IMR-90 (cell line): ENCODE data around the gene CDCP2. TPM values are rescaled to one million over a fixed set of nuclear protein-coding genes. Genes with fewer than 3 reads are reported as not detected.

Experiments
- ATAC-seq: fragments of 200-7000 bp; cut with Tn5 transposase; 2 replicates; pipeline ENCODE4 v1.9.1; 2020; ENCODE audit warnings: low read depth, mild to moderate bottlenecking, moderate library complexity
- BruUV-seq: library from RNA; stranded (reverse); fragments of 400-500 nt; replicated peaks from 2 replicates; lab custom pipeline; 2021; lab: Mats Ljungman, UMichigan
- CTCF ChIA-PET: fragments of 300-600 bp; formaldehyde crosslinking; extraction: SDS; loops from one replicate; lab custom pipeline; 2021; ENCODE audit warnings: antibody characterized with exemption; lab: Yijun Ruan, JAX
- POLR2A ChIA-PET: fragments of 300-600 bp; sonication (Branson Sonifier 250); formaldehyde crosslinking; loops from one replicate; lab custom pipeline; 2022; ENCODE audit warnings: antibody characterized with exemption; ENCODE audit not compliant: unreplicated experiment; lab: Charles Lee
- DNase-seq: peaks from one replicate; pipeline ENCODE4 v3.0.0; 2013
- H2AFZ ChIP-seq: replicated peaks from 2 replicates; pipeline ENCODE3; 2013; ENCODE audit warnings: low read length, mild to moderate bottlenecking; ENCODE audit not compliant: poor library complexity
- H2AK5ac ChIP-seq: 2 replicates; pipeline ENCODE4 v1.6.1; 2013; ENCODE audit warnings: low read depth, low read length, inconsistent platforms
- H2AK9ac ChIP-seq: replicated peaks from 2 replicates; pipeline ENCODE3; 2013; ENCODE audit warnings: mild to moderate bottlenecking, low read depth, low read length, moderate library complexity; ENCODE audit not compliant: poor library complexity
- H2BK120ac ChIP-seq: 2 replicates; pipeline ENCODE4 v1.6.1; 2013; ENCODE audit warnings: low read depth, low read length, inconsistent platforms
- H2BK15ac ChIP-seq: 3 replicates; pipeline ENCODE4 v1.6.1; 2013; ENCODE audit warnings: low read depth, low read length, inconsistent platforms
- H2BK20ac ChIP-seq: 2 replicates; pipeline ENCODE4 v1.6.1; 2013; ENCODE audit warnings: low read depth, mild to moderate bottlenecking, inconsistent platforms, low read length, moderate library complexity
- H2BK5ac ChIP-seq: 2 replicates; pipeline ENCODE4 v1.6.1; 2013; ENCODE audit warnings: mild to moderate bottlenecking, low read depth, low read length, inconsistent platforms; ENCODE audit not compliant: poor library complexity, severe bottlenecking
- H3K14ac ChIP-seq: replicated peaks from 2 replicates; pipeline ENCODE4 v1.6.1; 2013; ENCODE audit warnings: low read depth, low read length, inconsistent platforms
- H3K18ac ChIP-seq: 2 replicates; pipeline ENCODE4 v1.6.1; 2013; ENCODE audit warnings: low read depth, low read length, control low read depth
- H3K23ac ChIP-seq: 2 replicates; pipeline ENCODE4 v1.6.1; 2013; ENCODE audit warnings: low read depth, low read length, inconsistent platforms
- H3K27ac ChIP-seq: 2 replicates; pipeline ENCODE4 v1.5.1; 2013; ENCODE audit warnings: mild to moderate bottlenecking, control low read depth, low read length; ENCODE audit not compliant: insufficient read depth
- H3K27me3 ChIP-seq: 2 replicates; pipeline ENCODE4 v1.6.1; 2013; ENCODE audit warnings: low read length; ENCODE audit not compliant: control insufficient read depth, insufficient read depth
- H3K36me3 ChIP-seq: 2 replicates; pipeline ENCODE4 v1.6.1; 2013; ENCODE audit warnings: low read length, mixed read lengths; ENCODE audit not compliant: control insufficient read depth, insufficient read depth
- H3K4ac ChIP-seq: 2 replicates; pipeline ENCODE4 v1.6.1; 2013; ENCODE audit warnings: low read depth, low read length, inconsistent platforms
- H3K4me1 ChIP-seq: 2 replicates; pipeline ENCODE4 v1.6.1; 2013; ENCODE audit warnings: low read length, mixed read lengths; ENCODE audit not compliant: control insufficient read depth, insufficient read depth
- H3K4me2 ChIP-seq: 2 replicates; pipeline ENCODE4 v1.6.1; 2013; ENCODE audit warnings: low read depth, mild to moderate bottlenecking, control low read depth, low read length, moderate library complexity
- H3K4me3 ChIP-seq: 2 replicates; pipeline ENCODE4 v1.5.1; 2013; ENCODE audit warnings: low read depth, mild to moderate bottlenecking, control low read depth, low read length, moderate library complexity; ENCODE audit not compliant: insufficient read depth
- H3K56ac ChIP-seq: 2 replicates; pipeline ENCODE4 v1.6.1; 2013; ENCODE audit warnings: low read length, inconsistent platforms; ENCODE audit not compliant: insufficient read depth; ENCODE audit errors: extremely low read depth
- H3K79me1 ChIP-seq, 2 experiments: 2 replicates each; pipeline ENCODE4 v1.6.1; 2013; ENCODE audit warnings: low read length in 2 of 2, inconsistent platforms in 1 of 2, low read depth in 1 of 2
- H3K9ac ChIP-seq: 2 replicates; pipeline ENCODE4 v1.6.1; 2013; ENCODE audit warnings: low read depth, low read length, control low read depth
- H3K9me1 ChIP-seq: 2 replicates; pipeline ENCODE4 v1.6.1; 2013; ENCODE audit warnings: low read length, inconsistent platforms; ENCODE audit not compliant: insufficient read depth
- H3K9me3 ChIP-seq: 2 replicates; pipeline ENCODE4 v1.6.1; 2013; ENCODE audit warnings: low read length; ENCODE audit not compliant: control insufficient read depth, insufficient read depth
- H4K20me1 ChIP-seq: 2 replicates; pipeline ENCODE4 v1.6.1; 2013; ENCODE audit warnings: low read length, inconsistent platforms; ENCODE audit not compliant: insufficient read depth
- H4K5ac ChIP-seq: 2 replicates; pipeline ENCODE4 v1.6.1; 2013; ENCODE audit warnings: mild to moderate bottlenecking, low read depth, low read length, control low read depth
- H4K8ac ChIP-seq, 2 experiments: 2 replicates each; pipeline ENCODE4 v1.6.1; 2013; ENCODE audit warnings: low read depth in 2 of 2, low read length in 2 of 2, control low read depth in 1 of 2, inconsistent platforms in 1 of 2
- H4K91ac ChIP-seq: 2 replicates; pipeline ENCODE4 v1.6.1; 2013; ENCODE audit warnings: low read depth, low read length, inconsistent platforms; ENCODE audit not compliant: insufficient read depth
- MAZ ChIP-seq: IDR thresholded peaks from 2 replicates; pipeline ENCODE4 v1.6.1; 2012; ENCODE audit warnings: low read depth, mild to moderate bottlenecking, low read length, improper control_type of control experiment, moderate library complexity, borderline replicate concordance
- MXI1 ChIP-seq: IDR thresholded peaks from 2 replicates; pipeline ENCODE4 v1.6.1; 2012; ENCODE audit warnings: low read depth, mild to moderate bottlenecking, low read length, moderate library complexity, borderline replicate concordance
- POLR2A ChIP-seq: IDR thresholded peaks from 2 replicates; pipeline ENCODE4 v1.6.1; 2012; ENCODE audit warnings: mild to moderate bottlenecking, low read depth, low read length
- RCOR1 ChIP-seq: IDR thresholded peaks from 2 replicates; pipeline ENCODE4 v1.6.1; 2012; ENCODE audit warnings: mild to moderate bottlenecking, low read length, improper control_type of control experiment; ENCODE audit not compliant: insufficient replicate concordance
- WGBS, 2 experiments: methylation state at CpG; one replicate each; pipeline versions ENCODE4 v1.1.5 to v1.1.7; 2013; ENCODE audit warnings: missing lambda C conversion rate in 2 of 2; ENCODE audit not compliant: insufficient read length in 1 of 2; ENCODE audit errors: extremely low coverage in 2 of 2; 5-methylcytosine and 5-hydroxymethylcytosine counted together
- dilution Hi-C: fragments of 300-500 bp; cut with HindIII; formaldehyde crosslinking; loops from one replicate; pipeline ENCODE4 v1.14.3; 2018; ENCODE audit warnings: low sequenced_read_pairs; ENCODE audit not compliant: unreplicated experiment
- in situ Hi-C: fragments of 300-500 bp; cut with MboI; formaldehyde crosslinking; loops from 3 replicates; pipeline ENCODE4 v1.14.3; 2019; ENCODE audit warnings: low sequenced_read_pairs, inconsistent platforms, mixed read lengths
- intact Hi-C: fragments of 100-400 bp; cut with micrococcal nuclease; formaldehyde crosslinking; loops from 2 replicates; pipeline ENCODE4 v1.10.0; 2022
- polyA plus RNA-seq, 3 experiments: library from polyadenylated mRNA; depleted of rRNA; stranded (reverse); fragments of >200 nt; gene quantifications; 2 replicates each; pipeline ENCODE4 v1.2.3, GENCODE V29; 2012; ENCODE audit warnings: low replicate concordance in 1 of 3
- total RNA-seq: library from RNA; depleted of rRNA; stranded (reverse); fragments of >200 nt; gene quantifications from 2 replicates; pipeline ENCODE4 v1.2.3, GENCODE V29; 2012

The CDCP2 gene
- total and polyA plus RNA-seq, 2 of the 4 experiments (the other 2 are of a cell fraction): not detected

GRCh38 chr1:54122135-54122751 lies 30.6 kb downstream of the CDCP2 start:
- H3K4me2 ChIP-seq: no peak overlapping the region; the same call in 1 of the 2 replicates
- H3K9me1 ChIP-seq: peaks cover 31% of the 10 kb centered on the region
- H3K9ac ChIP-seq: no peak overlapping the region
- H4K91ac ChIP-seq: peak overlapping the region; percentile 46; the same call in 1 of the 2 replicates
- BruUV-seq: no TSS peak
- intact Hi-C loops (no loop called here), in situ Hi-C loops (loop anchor here (10.0 kb wide), 1 partner anchor 363 kb away; no protein-coding TSS in a partner anchor), dilution Hi-C loops (no loop called here)
- H4K8ac ChIP-seq: peak overlapping the region in 1 of 2 experiments; percentile 82; a peak in 2 of 4 replicates
- no peaks in the 10 kb centered on the region for H3K36me3 ChIP-seq
- POLR2A ChIA-PET: no interaction called here
- TF ChIP-seq MAZ: no peak
- TF ChIP-seq MXI1: no peak
- no peak for TF ChIP-seq RCOR1
- TF ChIP-seq POLR2A: no peak
- H2BK20ac ChIP-seq: peak overlapping the region; percentile 59; the same call in 1 of the 2 replicates
- H2AK9ac ChIP-seq: no peak overlapping the region
- no peaks in the 10 kb centered on the region for H3K9me3 ChIP-seq
- H2BK5ac ChIP-seq: no peak overlapping the region
- H2AFZ ChIP-seq: peak overlapping the region; percentile 92
- H3K56ac ChIP-seq: no peak overlapping the region
- H3K27me3 ChIP-seq: no peaks in the 10 kb centered on the region; the same call in 1 of the 2 replicates
- 0 out of 2 replicates have a peak overlapping the region, but pooled peaks have one; percentile 95 for H2BK120ac ChIP-seq
- CTCF ChIA-PET: no interaction called here
- H3K14ac ChIP-seq: no peak overlapping the region
- no peak overlapping the region for H3K18ac ChIP-seq
- H2BK15ac ChIP-seq: no peak overlapping the region; the same call in 2 of the 3 replicates
- peaks cover 9% of the 10 kb centered on the region for H3K4me1 ChIP-seq
- peak overlapping the region; percentile 58 for H3K4ac ChIP-seq
- peaks cover 0 to 6% of the 10 kb centered on the region in 2 experiments; a peak in 1 of 4 replicates for H3K79me1 ChIP-seq
- peak overlapping the region; percentile 82 for H2AK5ac ChIP-seq
- no peak overlapping the region for H3K27ac ChIP-seq
- ATAC-seq (no peak), DNase-seq (no peak)
- H4K5ac ChIP-seq: no peak overlapping the region
- no peaks in the 10 kb centered on the region for H4K20me1 ChIP-seq
- no CpG with 5 or more reads among the region's 14 CpGs for WGBS, 2 experiments
- H3K23ac ChIP-seq: no peak overlapping the region
- H3K4me3 ChIP-seq: no peak overlapping the region
